HG02798 (cell line): ENCODE results near the gene BATF3.
A peak's percentile ranks its signal among the peaks of the same experiment; 100 is the strongest.

ENCODE experiments used
- ATAC-seq: cut with Tn5 transposase; IDR thresholded peaks from one replicate; pipeline ENCODE4 v1.9.1; 2021; ENCODE audit warnings: mild to moderate bottlenecking; ENCODE audit not compliant: unreplicated experiment, poor library complexity

Gene BATF3

GRCh38 chr1:212710566-212710965 is 10.9 kb upstream of the BATF3 start:
- no peak for ATAC-seq

- ATAC-seq: no peak
Measured at GRCh38 chr1:212703991-212704564, 4.4 kb upstream of the BATF3 start.

- no peak for ATAC-seq
Measured at GRCh38 chr1:212702672-212703071, 3.0 kb upstream of the BATF3 start.

- no peak for ATAC-seq
Measured at GRCh38 chr1:212701910-212702309, 2.3 kb upstream of the BATF3 start.

- peak; percentile 30 for ATAC-seq
Measured at GRCh38 chr1:212700892-212701819, 1.5 kb upstream of the BATF3 start.

- ATAC-seq: peak; percentile 32
Measured at GRCh38 chr1:212700223-212700891, 717 bp upstream of the BATF3 start.

- peak; percentile 48 for ATAC-seq
Measured at GRCh38 chr1:212699104-212699624, 476 bp downstream of the BATF3 start.

- peak; percentile 8 for ATAC-seq
Measured at GRCh38 chr1:212698467-212699103, 1.1 kb downstream of the BATF3 start.

GRCh38 chr1:212696721-212697331 is 2.8 kb downstream of the BATF3 start:
- ATAC-seq: no peak

- no peak for ATAC-seq
Measured at GRCh38 chr1:212692774-212693644, 6.6 kb downstream of the BATF3 start.

- peak; percentile 75 for ATAC-seq
Measured at GRCh38 chr1:212691561-212692071, 8.0 kb downstream of the BATF3 start.

- no peak for ATAC-seq
Measured at GRCh38 chr1:212690816-212691403, 8.7 kb downstream of the BATF3 start.

GRCh38 chr1:212689758-212690529 is 9.7 kb downstream of the BATF3 start:
- ATAC-seq: no peak

- ATAC-seq: no peak
Measured at GRCh38 chr1:212689196-212689725, 10.4 kb downstream of the BATF3 start.

GRCh38 chr1:212688341-212689047 is 11.1 kb downstream of the BATF3 start:
- ATAC-seq: no peak

- ATAC-seq: no peak
Measured at GRCh38 chr1:212687811-212688210, 11.8 kb downstream of the BATF3 start.

GRCh38 chr1:212686591-212686990 is 13.0 kb downstream of the BATF3 start:
- no peak for ATAC-seq
